ENCODE results near the gene SUSD6.
"Not testable (repeated sequence)": the region's sequence is repeated elsewhere in the genome, so short reads cannot be mapped to it uniquely, and the experiment has no call there.

SUSD6 gene

GRCh38 chr14:69591317-69591716 is 20.1 kb upstream of the SUSD6 start:
- no peak for DNase-seq (ENCODE audit: low read depth, low spot score)
- no peaks in the 10 kb centered on the region for H3K9me3 ChIP-seq (ENCODE audit: insufficient read depth, low read length)
- H3K4me3 ChIP-seq (ENCODE audit: insufficient read length, low read depth) = no peak overlapping the region
- no peak overlapping the region for H3K9ac ChIP-seq (ENCODE audit: insufficient read length, low read depth)
- TF ChIP-seq ZNF274 (IDR thresholded peaks at IDR 0.05; ENCODE audit: low read depth, low read length) (no peak), YY1 (IDR thresholded peaks at IDR 0.05; ENCODE audit: insufficient read depth, insufficient read length) (no peak), SUZ12 (IDR thresholded peaks at IDR 0.05; ENCODE audit: extremely low read depth, insufficient read depth, insufficient read length) (no peak)
- no peaks in the 10 kb centered on the region for H3K4me1 ChIP-seq (ENCODE audit: insufficient read depth, insufficient read length)
- H3K36me3 ChIP-seq (ENCODE audit: insufficient read depth, insufficient read length, low read length) = no peaks in the 10 kb centered on the region
- H3K27me3 ChIP-seq (ENCODE audit: insufficient read depth, insufficient read length) = no peaks in the 10 kb centered on the region

- H3K4me1 ChIP-seq (ENCODE audit: insufficient read depth, insufficient read length) = no peaks in the 10 kb centered on the region
- DNase-seq (ENCODE audit: low read depth, low spot score) = no peak
- TF ChIP-seq ZNF274 (IDR thresholded peaks at IDR 0.05; ENCODE audit: low read depth, low read length) (no peak), SUZ12 (IDR thresholded peaks at IDR 0.05; ENCODE audit: extremely low read depth, insufficient read depth, insufficient read length) (no peak), YY1 (IDR thresholded peaks at IDR 0.05; ENCODE audit: insufficient read depth, insufficient read length) (no peak)
- no peak overlapping the region for H3K9ac ChIP-seq (ENCODE audit: insufficient read length, low read depth)
- no peaks in the 10 kb centered on the region for H3K27me3 ChIP-seq (ENCODE audit: insufficient read depth, insufficient read length)
- H3K4me3 ChIP-seq (ENCODE audit: insufficient read length, low read depth) = no peak overlapping the region
- no peaks in the 10 kb centered on the region for H3K9me3 ChIP-seq (ENCODE audit: insufficient read depth, low read length)
- H3K36me3 ChIP-seq (ENCODE audit: insufficient read depth, insufficient read length, low read length) = no peaks in the 10 kb centered on the region
These were observed 18.2 kb upstream of the SUSD6 start for GRCh38 chr14:69593018-69593677.

GRCh38 chr14:69594846-69595245 is 16.6 kb upstream of the SUSD6 start:
- no peaks in the 10 kb centered on the region for H3K36me3 ChIP-seq (ENCODE audit: insufficient read depth, insufficient read length, low read length)

GRCh38 chr14:69595336-69595735 is 16.1 kb upstream of the SUSD6 start:
- Histone ChIP-seq H3K9ac (ENCODE audit: insufficient read length, low read depth) (no peak overlapping the region), H3K27me3 (ENCODE audit: insufficient read depth, insufficient read length) (no peaks in the 10 kb centered on the region), H3K4me3 (ENCODE audit: insufficient read length, low read depth) (no peak overlapping the region), H3K36me3 (ENCODE audit: insufficient read depth, insufficient read length, low read length) (no peaks in the 10 kb centered on the region), H3K9me3 (ENCODE audit: insufficient read depth, low read length) (no peaks in the 10 kb centered on the region), H3K4me1 (ENCODE audit: insufficient read depth, insufficient read length) (no peaks in the 10 kb centered on the region)
- TF ChIP-seq ZNF274 (IDR thresholded peaks at IDR 0.05; ENCODE audit: low read depth, low read length) (no peak), SUZ12 (IDR thresholded peaks at IDR 0.05; ENCODE audit: extremely low read depth, insufficient read depth, insufficient read length) (no peak), YY1 (IDR thresholded peaks at IDR 0.05; ENCODE audit: insufficient read depth, insufficient read length) (no peak)
- DNase-seq (ENCODE audit: low read depth, low spot score) = no peak

More at GRCh38 chr14:69594846-69595245, 16.6 kb upstream of the SUSD6 start:
- Histone ChIP-seq H3K4me3 (ENCODE audit: insufficient read length, low read depth) (no peak overlapping the region), H3K9me3 (ENCODE audit: insufficient read depth, low read length) (no peaks in the 10 kb centered on the region), H3K4me1 (ENCODE audit: insufficient read depth, insufficient read length) (no peaks in the 10 kb centered on the region), H3K27me3 (ENCODE audit: insufficient read depth, insufficient read length) (no peaks in the 10 kb centered on the region), H3K9ac (ENCODE audit: insufficient read length, low read depth) (no peak overlapping the region)
- DNase-seq (ENCODE audit: low read depth, low spot score) = no peak
- TF ChIP-seq SUZ12 (IDR thresholded peaks at IDR 0.05; ENCODE audit: extremely low read depth, insufficient read depth, insufficient read length) = no peak
- TF ChIP-seq YY1 (IDR thresholded peaks at IDR 0.05; ENCODE audit: insufficient read depth, insufficient read length) = no peak
- TF ChIP-seq ZNF274 (IDR thresholded peaks at IDR 0.05; ENCODE audit: low read depth, low read length) = no peak

GRCh38 chr14:69599431-69599830 is 12.0 kb upstream of the SUSD6 start:
- H3K9ac ChIP-seq (ENCODE audit: insufficient read length, low read depth); H3K9me3 ChIP-seq (ENCODE audit: insufficient read depth, low read length); H3K4me1 ChIP-seq (ENCODE audit: insufficient read depth, insufficient read length); H3K4me3 ChIP-seq (ENCODE audit: insufficient read length, low read depth); H3K27me3 ChIP-seq (ENCODE audit: insufficient read depth, insufficient read length); DNase-seq (ENCODE audit: low read depth, low spot score); H3K36me3 ChIP-seq (ENCODE audit: insufficient read depth, insufficient read length, low read length): not testable (repeated sequence)

GRCh38 chr14:69600304-69600891 is 11.0 kb upstream of the SUSD6 start:
- Histone ChIP-seq H3K9ac (ENCODE audit: insufficient read length, low read depth) (no peak overlapping the region), H3K4me1 (ENCODE audit: insufficient read depth, insufficient read length) (peaks cover 3% of the 10 kb centered on the region), H3K27me3 (ENCODE audit: insufficient read depth, insufficient read length) (no peaks in the 10 kb centered on the region), H3K36me3 (ENCODE audit: insufficient read depth, insufficient read length, low read length) (no peaks in the 10 kb centered on the region), H3K4me3 (ENCODE audit: insufficient read length, low read depth) (no peak overlapping the region), H3K9me3 (ENCODE audit: insufficient read depth, low read length) (no peaks in the 10 kb centered on the region)
- DNase-seq (ENCODE audit: low read depth, low spot score) = no peak
- TF ChIP-seq SUZ12 (IDR thresholded peaks at IDR 0.05; ENCODE audit: extremely low read depth, insufficient read depth, insufficient read length) (no peak), ZNF274 (IDR thresholded peaks at IDR 0.05; ENCODE audit: low read depth, low read length) (no peak), YY1 (IDR thresholded peaks at IDR 0.05; ENCODE audit: insufficient read depth, insufficient read length) (no peak)

GRCh38 chr14:69605738-69606137 is 5.7 kb upstream of the SUSD6 start:
- DNase-seq (ENCODE audit: low read depth, low spot score) = no peak
- no peaks in the 10 kb centered on the region for H3K36me3 ChIP-seq (ENCODE audit: insufficient read depth, insufficient read length, low read length)
- no peak overlapping the region for H3K4me3 ChIP-seq (ENCODE audit: insufficient read length, low read depth)
- H3K9ac ChIP-seq (ENCODE audit: insufficient read length, low read depth) = no peak overlapping the region
- no peaks in the 10 kb centered on the region for H3K9me3 ChIP-seq (ENCODE audit: insufficient read depth, low read length)
- H3K4me1 ChIP-seq (ENCODE audit: insufficient read depth, insufficient read length) = peaks cover 7% of the 10 kb centered on the region
- H3K27me3 ChIP-seq (ENCODE audit: insufficient read depth, insufficient read length) = no peaks in the 10 kb centered on the region
- TF ChIP-seq YY1 (IDR thresholded peaks at IDR 0.05; ENCODE audit: insufficient read depth, insufficient read length) (no peak), SUZ12 (IDR thresholded peaks at IDR 0.05; ENCODE audit: extremely low read depth, insufficient read depth, insufficient read length) (no peak), ZNF274 (IDR thresholded peaks at IDR 0.05; ENCODE audit: low read depth, low read length) (no peak)

All from NT2/D1 (cell line).